ENCODE data around the gene NEAT1. TPM values are rescaled to one million over a fixed set of nuclear protein-coding genes. Genes with fewer than 3 reads are reported as not detected.

NEAT1 gene
- polyA plus RNA-seq, 3 donors = 0.90 to 293 (median 1.3) TPM

DNA sequence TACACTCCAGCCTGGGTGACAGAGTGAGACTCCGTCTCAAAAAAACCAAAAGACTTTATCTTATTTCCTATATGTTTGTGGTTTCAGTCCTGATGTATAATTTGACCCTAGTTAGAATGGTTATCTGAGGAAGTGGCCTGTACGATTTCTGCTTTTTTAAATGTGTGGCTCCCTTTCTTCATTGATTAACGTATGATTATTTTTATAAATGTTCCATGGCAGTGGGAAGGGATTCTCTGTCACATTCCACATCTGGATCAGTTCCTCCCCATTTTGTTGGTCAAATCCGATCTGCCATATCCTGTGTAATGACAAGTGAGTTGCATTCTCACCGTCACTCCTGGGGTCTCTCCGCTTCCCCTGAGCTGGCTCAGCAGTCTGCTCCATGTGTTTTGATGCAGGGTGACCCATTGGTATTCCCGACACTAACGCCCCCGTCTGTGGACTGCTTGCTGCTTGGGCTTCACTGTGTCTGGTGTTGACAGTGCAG, 20.3 kb downstream of the NEAT1 start:
- peaks cover 64% of the 10 kb centered on the region for H3K4me1 Mint-ChIP-seq
- peaks cover 20 to 41% of the 10 kb centered on the region in 2 donors for H3K36me3 ChIP-seq (replicated peaks in 1 of 2; ENCODE audit: control insufficient read depth in 1 of 2, insufficient read depth in 2 of 2, low read length in 2 of 2)
- H3K36me3 Mint-ChIP-seq = peaks cover 58 to 68% of the 10 kb centered on the region in 2 donors
- TF ChIP-seq, protein P1, sequence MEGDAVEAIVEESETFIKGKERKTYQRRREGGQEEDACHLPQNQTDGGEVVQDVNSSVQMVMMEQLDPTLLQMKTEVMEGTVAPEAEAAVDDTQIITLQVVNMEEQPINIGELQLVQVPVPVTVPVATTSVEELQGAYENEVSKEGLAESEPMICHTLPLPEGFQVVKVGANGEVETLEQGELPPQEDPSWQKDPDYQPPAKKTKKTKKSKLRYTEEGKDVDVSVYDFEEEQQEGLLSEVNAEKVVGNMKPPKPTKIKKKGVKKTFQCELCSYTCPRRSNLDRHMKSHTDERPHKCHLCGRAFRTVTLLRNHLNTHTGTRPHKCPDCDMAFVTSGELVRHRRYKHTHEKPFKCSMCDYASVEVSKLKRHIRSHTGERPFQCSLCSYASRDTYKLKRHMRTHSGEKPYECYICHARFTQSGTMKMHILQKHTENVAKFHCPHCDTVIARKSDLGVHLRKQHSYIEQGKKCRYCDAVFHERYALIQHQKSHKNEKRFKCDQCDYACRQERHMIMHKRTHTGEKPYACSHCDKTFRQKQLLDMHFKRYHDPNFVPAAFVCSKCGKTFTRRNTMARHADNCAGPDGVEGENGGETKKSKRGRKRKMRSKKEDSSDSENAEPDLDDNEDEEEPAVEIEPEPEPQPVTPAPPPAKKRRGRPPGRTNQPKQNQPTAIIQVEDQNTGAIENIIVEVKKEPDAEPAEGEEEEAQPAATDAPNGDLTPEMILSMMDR (IDR thresholded peaks at IDR 0.05) = no peak
- H3K27ac Mint-ChIP-seq = peak overlapping the region; percentile 50 to 89 (median 78)
- H3K27me3 Mint-ChIP-seq (ENCODE audit: low read depth in 3 of 3) = peaks cover 0 to 7% (median 0%) of the 10 kb centered on the region in 3 donors
- H3K9me3 ChIP-seq (replicated peaks in 1 of 2; ENCODE audit: control insufficient read depth in 1 of 2, insufficient read depth in 1 of 2, low read length in 2 of 2) = no peaks in the 10 kb centered on the region
- H3K9me3 Mint-ChIP-seq = peaks cover 0 to 3% (median 0%) of the 10 kb centered on the region in 7 donors
- H2AFZ ChIP-seq (ENCODE audit: insufficient read depth, low read depth, low read length, poor library complexity, severe bottlenecking) = no peak overlapping the region
- no peak overlapping the region for H3K9ac ChIP-seq (ENCODE audit: insufficient read depth, low read length, poor library complexity, severe bottlenecking)
- no peak for DNase-seq
- peak overlapping the region in 1 of 3 experiments; percentile 42 for H3K4me3 ChIP-seq (replicated peaks in 1 of 3; ENCODE audit: low read depth in 2 of 3, low read length in 3 of 3)
- peak overlapping the region in 1 of 2 donors; percentile 50 for H3K4me3 Mint-ChIP-seq
- 7% methylated on average over 3 of the region's 9 CpGs for WGBS (ENCODE audit: insufficient coverage)
- intact Hi-C loops (cut with micrococcal nuclease) = loop anchor here in 1 of 2 donors (5.0 to 10.0 kb wide), 2 partner anchors 69 to 78 kb away; no protein-coding TSS in a partner anchor
- peaks cover 39% of the 10 kb centered on the region for H3K79me2 ChIP-seq (ENCODE audit: insufficient read depth, low read length)
- peaks cover 49 to 57% of the 10 kb centered on the region in 2 donors for H3K4me1 ChIP-seq (ENCODE audit: control insufficient read depth in 1 of 2, insufficient read depth in 2 of 2, low read length in 2 of 2)
- peak overlapping the region; percentile 10 to 39 for H3K27ac ChIP-seq (ENCODE audit: low read depth in 1 of 2, low read length in 2 of 2)
- H3K4me2 ChIP-seq (replicated peaks; ENCODE audit: extremely low read depth, low read length, poor library complexity, severe bottlenecking) = no peak overlapping the region
- peaks cover 100% of the 10 kb centered on the region for H4K20me1 ChIP-seq (ENCODE audit: insufficient read depth, low read length)
- H3K27me3 ChIP-seq (ENCODE audit: control insufficient read depth in 2 of 2, insufficient read depth in 2 of 2, low read length in 2 of 2) = no peaks in the 10 kb centered on the region

- peaks cover 99% of the 10 kb centered on the region for H4K20me1 ChIP-seq (ENCODE audit: insufficient read depth, low read length)
- peak overlapping the region; percentile 48 to 89 (median 81) for H3K27ac Mint-ChIP-seq
- no peak for DNase-seq
- H3K4me2 ChIP-seq (replicated peaks; ENCODE audit: extremely low read depth, low read length, poor library complexity, severe bottlenecking) = no peak overlapping the region
- H2AFZ ChIP-seq (ENCODE audit: insufficient read depth, low read depth, low read length, poor library complexity, severe bottlenecking) = no peak overlapping the region
- WGBS (ENCODE audit: insufficient coverage) = 98% methylated on average over 9 of the region's 14 CpGs
- H3K79me2 ChIP-seq (ENCODE audit: insufficient read depth, low read length) = peaks cover 23% of the 10 kb centered on the region
- no peak overlapping the region for H3K4me3 ChIP-seq (replicated peaks in 1 of 3; ENCODE audit: low read depth in 2 of 3, low read length in 3 of 3)
- H3K36me3 ChIP-seq (replicated peaks in 1 of 2; ENCODE audit: control insufficient read depth in 1 of 2, insufficient read depth in 2 of 2, low read length in 2 of 2) = peaks cover 12 to 29% of the 10 kb centered on the region in 2 donors
- H3K36me3 Mint-ChIP-seq = peaks cover 43 to 53% of the 10 kb centered on the region in 2 donors
- peaks cover 33 to 41% of the 10 kb centered on the region in 2 donors for H3K4me1 ChIP-seq (ENCODE audit: control insufficient read depth in 1 of 2, insufficient read depth in 2 of 2, low read length in 2 of 2)
- intact Hi-C loops (cut with micrococcal nuclease) = loop anchor here in 1 of 2 donors (5.0 to 10.0 kb wide), 2 partner anchors 68 to 80 kb away; no protein-coding TSS in a partner anchor
- TF ChIP-seq, protein P1 (IDR thresholded peaks at IDR 0.05) = no peak
- H3K9ac ChIP-seq (ENCODE audit: insufficient read depth, low read length, poor library complexity, severe bottlenecking) = no peak overlapping the region
- H3K27me3 Mint-ChIP-seq (ENCODE audit: low read depth in 3 of 3) = peaks cover 0 to 7% (median 0%) of the 10 kb centered on the region in 3 donors
- H3K4me1 Mint-ChIP-seq = peaks cover 59% of the 10 kb centered on the region
- peak overlapping the region; percentile 12 to 41 for H3K27ac ChIP-seq (ENCODE audit: low read depth in 1 of 2, low read length in 2 of 2)
- H3K9me3 ChIP-seq (replicated peaks in 1 of 2; ENCODE audit: control insufficient read depth in 1 of 2, insufficient read depth in 1 of 2, low read length in 2 of 2) = no peaks in the 10 kb centered on the region
- peak overlapping the region in 1 of 2 donors; percentile 48 for H3K4me3 Mint-ChIP-seq
- no peaks in the 10 kb centered on the region for H3K27me3 ChIP-seq (ENCODE audit: control insufficient read depth in 2 of 2, insufficient read depth in 2 of 2, low read length in 2 of 2)
- peaks cover 0 to 3% (median 0%) of the 10 kb centered on the region in 7 donors for H3K9me3 Mint-ChIP-seq
Measured at GRCh38 chr11:65444314-65445051, 21.9 kb downstream of the NEAT1 start.

All from CD14-positive monocyte (primary cell).